ENCODE data around the gene SHISA2.

SHISA2 gene

DNA sequence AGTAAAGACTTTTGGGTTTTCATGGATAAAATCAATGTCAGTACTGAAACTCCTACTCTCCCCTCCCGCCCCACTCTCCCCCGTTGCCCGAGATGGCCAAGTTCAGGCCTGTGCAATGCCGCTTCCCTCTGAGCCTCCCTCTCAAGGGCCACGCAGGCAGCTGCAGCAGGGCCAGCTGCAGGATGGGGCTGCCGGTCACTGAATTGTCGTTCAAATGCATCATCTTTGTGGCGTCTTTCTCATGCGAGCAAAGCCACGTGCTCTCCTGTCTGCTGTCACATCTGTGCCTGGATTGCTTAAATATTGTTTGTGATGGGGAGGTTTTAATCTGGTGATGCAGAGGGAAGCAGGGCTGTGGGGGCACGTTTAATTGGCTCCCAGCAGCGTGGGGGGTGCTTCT, 26.6 kb downstream of the SHISA2 start:
- H3K36me3 ChIP-seq (ENCODE audit: control insufficient read depth, insufficient read depth, low read length) = no peaks in the 10 kb centered on the region
- no peak overlapping the region for H3K9ac ChIP-seq (ENCODE audit: low read depth, low read length)
- no peak overlapping the region for H3K4me3 ChIP-seq (ENCODE audit: low read depth, low read length)
- H3K4me1 ChIP-seq (ENCODE audit: control insufficient read depth, insufficient read depth, low read length) = peaks cover 3% of the 10 kb centered on the region
- H3K27me3 ChIP-seq (ENCODE audit: control insufficient read depth, insufficient read depth, low read length) = peaks cover 2% of the 10 kb centered on the region
- H3K9me3 ChIP-seq (ENCODE audit: control insufficient read depth, insufficient read depth, low read length) = no peaks in the 10 kb centered on the region

DNA sequence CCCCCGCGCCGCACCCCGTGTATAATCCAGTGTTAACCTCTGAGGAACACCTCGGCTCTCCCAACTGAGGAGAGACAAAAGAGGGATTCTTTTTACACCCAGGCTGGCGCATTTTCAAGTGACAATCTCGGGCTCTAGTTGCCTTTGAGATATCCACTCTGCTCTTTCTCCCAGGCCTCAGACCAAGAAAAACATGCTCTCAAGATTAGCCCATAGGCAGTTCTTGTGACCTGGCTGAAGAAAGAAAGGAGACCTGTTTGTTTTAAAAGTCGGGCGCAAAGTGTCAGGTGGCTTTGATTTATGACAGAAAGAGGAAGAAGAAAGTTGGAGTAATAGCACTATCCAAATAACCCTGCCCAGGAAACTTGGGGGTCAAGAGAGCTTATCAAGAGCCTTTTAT, 27.3 kb downstream of the SHISA2 start:
- Histone ChIP-seq H3K4me3 (ENCODE audit: low read depth, low read length) (no peak overlapping the region), H3K9ac (ENCODE audit: low read depth, low read length) (no peak overlapping the region), H3K9me3 (ENCODE audit: control insufficient read depth, insufficient read depth, low read length) (no peaks in the 10 kb centered on the region), H3K4me1 (ENCODE audit: control insufficient read depth, insufficient read depth, low read length) (peaks cover 3% of the 10 kb centered on the region), H3K36me3 (ENCODE audit: control insufficient read depth, insufficient read depth, low read length) (no peaks in the 10 kb centered on the region), H3K27me3 (ENCODE audit: control insufficient read depth, insufficient read depth, low read length) (peaks cover 2% of the 10 kb centered on the region)

DNA sequence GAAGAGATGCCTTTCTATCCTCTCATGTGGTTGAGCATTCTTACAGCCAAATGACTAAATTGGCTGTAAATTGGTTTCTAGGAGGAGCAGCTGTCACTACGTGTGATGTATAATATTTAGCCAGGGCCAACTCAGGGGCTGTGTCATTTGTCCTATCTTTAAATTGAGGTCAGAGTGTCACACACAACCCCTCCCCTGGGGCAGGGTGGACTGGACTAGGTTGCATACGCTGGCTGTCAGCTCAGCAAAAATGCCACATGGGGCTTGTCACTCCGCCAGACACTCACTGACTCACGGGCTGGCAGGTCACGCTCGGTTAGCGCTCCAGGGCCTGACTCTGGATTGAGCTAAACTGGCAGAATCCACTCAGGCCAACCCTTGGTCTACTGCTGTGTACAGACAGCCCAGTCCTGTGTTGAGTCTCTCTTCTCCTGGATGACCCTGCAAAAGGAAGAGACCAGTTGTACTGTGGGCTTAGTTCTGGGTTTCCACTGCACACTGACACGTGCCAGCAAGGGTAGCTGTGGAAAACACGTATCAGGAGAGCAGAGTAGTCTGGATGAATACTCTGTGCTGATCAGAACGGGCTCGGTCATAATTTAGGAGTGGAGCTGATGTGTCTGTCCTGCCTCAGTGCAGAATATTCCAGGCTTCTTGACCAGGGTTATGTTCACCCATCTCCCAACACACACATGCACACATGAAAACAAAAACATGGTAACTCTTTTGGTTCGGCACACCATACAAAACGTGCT, 29.1 kb downstream of the SHISA2 start:
- no peak overlapping the region for H3K9ac ChIP-seq (ENCODE audit: low read depth, low read length)
- H3K4me3 ChIP-seq (ENCODE audit: low read depth, low read length) = no peak overlapping the region
- no peaks in the 10 kb centered on the region for H3K36me3 ChIP-seq (ENCODE audit: control insufficient read depth, insufficient read depth, low read length)
- no peaks in the 10 kb centered on the region for H3K9me3 ChIP-seq (ENCODE audit: control insufficient read depth, insufficient read depth, low read length)
- peaks cover 2% of the 10 kb centered on the region for H3K27me3 ChIP-seq (ENCODE audit: control insufficient read depth, insufficient read depth, low read length)
- peaks cover 3% of the 10 kb centered on the region for H3K4me1 ChIP-seq (ENCODE audit: control insufficient read depth, insufficient read depth, low read length)

DNA sequence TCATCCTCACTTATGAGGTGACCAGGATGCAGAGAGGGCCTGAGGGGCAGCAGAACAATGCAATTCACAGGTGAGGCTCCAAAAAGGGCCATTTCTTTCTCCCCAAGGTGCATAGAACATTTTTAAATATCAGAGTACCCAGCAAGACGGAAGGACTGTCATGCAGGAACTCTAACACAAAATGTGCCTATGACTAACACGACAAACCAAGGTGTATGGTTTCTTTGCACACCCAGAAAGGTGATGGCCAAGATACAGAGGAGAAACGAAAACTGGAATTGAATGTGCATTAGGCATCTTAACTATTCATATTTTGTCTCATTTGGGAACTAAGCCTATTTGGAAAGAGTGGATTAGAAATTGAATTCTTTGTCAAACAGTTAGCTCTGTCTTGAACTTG, 29.9 kb downstream of the SHISA2 start:
- Histone ChIP-seq H3K4me3 (ENCODE audit: low read depth, low read length) (no peak overlapping the region), H3K4me1 (ENCODE audit: control insufficient read depth, insufficient read depth, low read length) (peaks cover 3% of the 10 kb centered on the region), H3K9ac (ENCODE audit: low read depth, low read length) (no peak overlapping the region), H3K27me3 (ENCODE audit: control insufficient read depth, insufficient read depth, low read length) (peaks cover 2% of the 10 kb centered on the region), H3K9me3 (ENCODE audit: control insufficient read depth, insufficient read depth, low read length) (no peaks in the 10 kb centered on the region), H3K36me3 (ENCODE audit: control insufficient read depth, insufficient read depth, low read length) (no peaks in the 10 kb centered on the region)

DNA sequence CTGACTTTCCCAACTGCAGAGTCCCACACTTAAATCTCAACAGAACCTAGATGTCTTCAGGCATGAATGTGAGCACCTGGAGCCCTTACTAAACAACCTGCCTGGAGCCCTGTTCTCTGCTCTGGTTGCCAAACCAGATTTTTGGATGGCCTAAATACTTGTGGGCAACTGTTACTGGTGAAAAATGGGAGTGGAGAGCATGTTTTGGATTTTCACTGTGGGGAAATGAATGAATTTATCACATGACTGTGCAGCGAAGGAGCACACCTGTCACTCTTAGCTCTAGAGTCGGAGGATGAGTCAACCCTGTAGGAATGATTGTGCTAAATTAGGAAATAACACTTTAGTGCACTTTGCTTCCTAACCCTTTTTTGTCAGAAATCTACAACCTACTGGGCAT, 30.3 kb downstream of the SHISA2 start:
- Histone ChIP-seq H3K9ac (ENCODE audit: low read depth, low read length) (no peak overlapping the region), H3K27me3 (ENCODE audit: control insufficient read depth, insufficient read depth, low read length) (peaks cover 2% of the 10 kb centered on the region)

DNA sequence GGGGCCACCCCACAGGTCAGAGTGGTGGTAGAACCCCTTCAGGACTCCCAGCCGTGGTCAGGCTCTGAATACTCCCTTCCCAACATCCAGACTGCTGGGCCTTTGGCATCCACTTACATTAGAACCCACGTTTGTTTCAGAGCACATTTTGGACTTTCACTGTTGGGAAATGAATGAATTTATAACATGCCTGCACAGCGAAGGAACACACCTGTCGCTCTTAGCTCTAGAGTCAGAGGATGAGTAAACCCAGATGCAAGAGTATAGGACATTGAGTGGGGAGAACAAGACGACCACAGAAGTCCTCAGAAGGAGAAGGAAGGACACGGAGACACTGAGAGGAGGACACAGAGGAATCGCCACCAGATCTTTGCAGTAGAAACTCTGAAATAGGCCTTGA, 30.9 kb downstream of the SHISA2 start:
- Histone ChIP-seq H3K27me3 (ENCODE audit: control insufficient read depth, insufficient read depth, low read length) (peaks cover 2% of the 10 kb centered on the region), H3K4me1 (ENCODE audit: control insufficient read depth, insufficient read depth, low read length) (peaks cover 3% of the 10 kb centered on the region), H3K9ac (ENCODE audit: low read depth, low read length) (no peak overlapping the region), H3K36me3 (ENCODE audit: control insufficient read depth, insufficient read depth, low read length) (no peaks in the 10 kb centered on the region), H3K4me3 (ENCODE audit: low read depth, low read length) (no peak overlapping the region), H3K9me3 (ENCODE audit: control insufficient read depth, insufficient read depth, low read length) (no peaks in the 10 kb centered on the region)

More for the DNA sequence above, 30.3 kb downstream of the SHISA2 start:
- no peak overlapping the region for H3K4me3 ChIP-seq (ENCODE audit: low read depth, low read length)
- H3K36me3 ChIP-seq (ENCODE audit: control insufficient read depth, insufficient read depth, low read length) = no peaks in the 10 kb centered on the region
- peaks cover 3% of the 10 kb centered on the region for H3K4me1 ChIP-seq (ENCODE audit: control insufficient read depth, insufficient read depth, low read length)
- no peaks in the 10 kb centered on the region for H3K9me3 ChIP-seq (ENCODE audit: control insufficient read depth, insufficient read depth, low read length)

DNA sequence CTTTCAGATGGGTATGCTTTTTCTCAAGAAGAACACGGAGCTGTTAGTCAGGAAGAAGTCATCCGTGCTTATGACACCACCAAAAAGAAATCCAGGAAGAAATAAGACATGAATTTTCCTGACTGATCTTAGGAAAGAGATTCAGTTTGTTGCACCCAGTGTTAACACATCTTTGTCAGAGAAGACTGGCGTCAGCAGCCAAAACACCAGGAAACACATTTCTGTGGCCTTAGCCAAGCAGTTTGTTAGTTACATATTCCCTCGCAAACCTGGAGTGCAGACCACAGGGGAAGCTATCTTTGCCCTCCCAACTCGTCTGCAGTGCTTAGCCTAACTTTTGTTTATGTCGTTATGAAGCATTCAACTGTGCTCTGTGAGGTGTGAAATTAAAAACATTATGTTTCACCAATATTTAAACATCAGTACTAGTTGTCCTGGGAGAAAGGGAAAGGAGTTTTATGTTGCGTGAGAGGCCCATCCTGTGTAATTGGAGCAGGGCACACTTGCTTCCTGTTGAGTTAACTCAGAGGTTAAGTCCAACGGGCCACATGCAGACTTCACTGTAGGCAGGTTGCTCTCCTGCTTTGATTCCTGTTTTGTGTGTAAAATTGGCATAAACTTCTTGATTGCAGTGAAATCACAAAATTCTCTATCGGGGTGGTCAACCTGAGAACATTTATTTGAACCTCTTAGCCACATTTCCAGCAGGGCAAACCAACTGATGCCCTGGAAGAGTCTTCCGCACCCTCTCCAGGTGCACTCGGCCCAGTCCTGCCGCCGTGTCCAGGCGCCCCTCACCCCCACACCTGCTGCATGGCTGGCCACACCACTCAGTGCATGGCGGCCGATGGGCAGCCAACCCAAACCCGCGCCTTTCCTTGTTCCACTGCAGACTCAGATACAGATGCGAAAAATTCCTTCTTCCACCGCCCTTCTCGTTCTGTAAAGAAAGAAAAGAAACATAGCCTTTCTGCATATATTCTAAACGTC, 31.6 kb downstream of the SHISA2 start:
- H3K4me1 ChIP-seq (ENCODE audit: control insufficient read depth, insufficient read depth, low read length) = peaks cover 3% of the 10 kb centered on the region
- no peak overlapping the region for H3K4me3 ChIP-seq (ENCODE audit: low read depth, low read length)
- H3K9ac ChIP-seq (ENCODE audit: low read depth, low read length) = no peak overlapping the region
- H3K27me3 ChIP-seq (ENCODE audit: control insufficient read depth, insufficient read depth, low read length) = peaks cover 2% of the 10 kb centered on the region
- no peaks in the 10 kb centered on the region for H3K9me3 ChIP-seq (ENCODE audit: control insufficient read depth, insufficient read depth, low read length)
- H3K36me3 ChIP-seq (ENCODE audit: control insufficient read depth, insufficient read depth, low read length) = no peaks in the 10 kb centered on the region

DNA sequence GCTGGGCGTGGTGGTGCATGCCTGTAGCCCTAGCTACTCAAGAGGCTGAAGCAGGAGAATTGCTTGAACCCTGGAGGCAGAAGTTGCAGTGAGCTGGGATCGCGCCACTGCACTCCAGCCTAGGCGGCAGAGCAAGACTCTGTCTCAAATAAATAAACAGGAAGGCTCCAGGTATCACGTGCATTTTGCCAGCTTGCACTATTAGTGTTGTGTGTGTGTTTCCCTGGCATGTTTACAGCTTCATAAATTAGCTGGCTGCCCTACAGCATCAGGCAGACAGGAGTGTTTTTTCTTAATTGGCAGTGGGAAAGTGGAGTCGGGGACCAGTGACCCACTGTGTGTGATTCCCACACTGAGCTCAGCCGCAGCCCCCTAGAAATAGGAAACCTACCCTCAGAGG, 32.6 kb downstream of the SHISA2 start:
- H3K36me3 ChIP-seq (ENCODE audit: control insufficient read depth, insufficient read depth, low read length) = no peaks in the 10 kb centered on the region
- no peaks in the 10 kb centered on the region for H3K4me1 ChIP-seq (ENCODE audit: control insufficient read depth, insufficient read depth, low read length)
- no peaks in the 10 kb centered on the region for H3K9me3 ChIP-seq (ENCODE audit: control insufficient read depth, insufficient read depth, low read length)
- peaks cover 2% of the 10 kb centered on the region for H3K27me3 ChIP-seq (ENCODE audit: control insufficient read depth, insufficient read depth, low read length)
- no peak overlapping the region for H3K4me3 ChIP-seq (ENCODE audit: low read depth, low read length)
- H3K9ac ChIP-seq (ENCODE audit: low read depth, low read length) = no peak overlapping the region

DNA sequence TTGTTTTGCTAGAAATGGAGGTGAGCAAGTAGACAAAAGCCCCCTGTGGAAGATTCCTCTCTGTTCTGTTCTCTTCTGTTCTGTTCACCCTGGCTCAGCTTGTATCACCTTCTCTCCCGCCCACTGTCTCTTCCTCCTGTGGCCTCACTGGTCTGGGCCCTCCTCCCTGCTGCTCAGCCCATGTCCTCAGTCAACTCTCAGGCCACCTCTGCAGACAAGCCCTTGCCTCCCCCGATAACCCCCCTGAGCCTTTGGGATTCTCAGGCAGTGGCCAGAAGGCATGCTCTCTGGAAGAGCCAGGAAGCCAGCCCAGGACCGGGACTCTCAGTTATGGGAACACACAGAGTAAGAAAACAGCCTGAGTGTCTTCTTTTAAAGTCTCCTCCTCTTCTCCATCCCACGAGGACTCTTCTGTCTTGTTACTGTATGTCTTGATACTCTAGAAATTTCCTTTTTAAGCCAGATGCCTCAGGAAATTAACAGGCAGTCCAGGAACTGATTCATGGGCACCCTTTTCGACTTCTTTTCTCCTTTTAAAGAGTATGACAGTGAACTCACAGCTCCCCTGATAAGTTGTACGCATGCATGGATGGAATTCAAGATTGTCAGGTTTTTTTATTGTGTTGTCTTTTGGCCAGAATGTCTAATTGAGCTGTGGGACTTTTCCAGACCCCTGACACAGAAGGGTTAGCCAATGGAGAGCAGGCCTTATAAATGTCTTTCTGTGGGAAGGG, 33.7 kb downstream of the SHISA2 start:
- Histone ChIP-seq H3K9ac (ENCODE audit: low read depth, low read length) (no peak overlapping the region), H3K27me3 (ENCODE audit: control insufficient read depth, insufficient read depth, low read length) (peaks cover 7% of the 10 kb centered on the region), H3K36me3 (ENCODE audit: control insufficient read depth, insufficient read depth, low read length) (no peaks in the 10 kb centered on the region), H3K4me1 (ENCODE audit: control insufficient read depth, insufficient read depth, low read length) (no peaks in the 10 kb centered on the region), H3K9me3 (ENCODE audit: control insufficient read depth, insufficient read depth, low read length) (no peaks in the 10 kb centered on the region), H3K4me3 (ENCODE audit: low read depth, low read length) (no peak overlapping the region)

DNA sequence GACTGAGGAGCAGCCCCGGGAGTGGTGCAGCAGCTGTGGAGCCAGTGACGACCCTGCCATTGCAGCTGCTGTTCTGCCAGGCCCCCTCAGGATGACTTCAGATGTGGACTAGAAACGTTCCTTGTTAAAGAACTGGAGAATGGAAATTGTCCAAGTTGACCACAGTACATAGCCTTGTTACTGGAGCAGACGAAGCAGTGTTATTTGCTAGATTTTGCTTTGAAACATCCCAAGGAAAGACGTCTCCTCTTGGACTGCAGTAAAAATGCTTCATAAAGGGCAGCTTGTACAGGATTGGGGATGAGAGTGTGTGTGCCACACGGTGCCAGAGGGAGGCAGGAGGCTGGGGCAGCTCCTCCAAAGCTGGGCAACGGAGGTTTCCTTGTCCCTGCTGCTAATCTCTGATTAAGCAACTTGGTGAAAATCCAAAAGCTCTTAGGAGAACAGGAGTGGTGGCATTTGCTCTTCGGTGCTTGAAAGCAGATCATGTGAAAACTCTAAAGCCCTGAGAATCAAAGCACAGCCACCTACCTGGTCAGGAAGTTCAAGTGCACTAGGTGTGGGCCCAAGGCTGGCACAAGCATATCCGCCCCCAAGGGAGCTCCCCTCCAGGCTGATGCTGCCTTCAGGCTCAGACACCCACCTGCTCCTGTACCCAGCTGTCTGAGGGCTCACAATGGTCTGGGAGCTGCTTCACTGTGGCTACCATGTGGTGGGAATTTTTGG, 34.5 kb downstream of the SHISA2 start:
- Histone ChIP-seq H3K36me3 (ENCODE audit: control insufficient read depth, insufficient read depth, low read length) (no peaks in the 10 kb centered on the region), H3K9me3 (ENCODE audit: control insufficient read depth, insufficient read depth, low read length) (no peaks in the 10 kb centered on the region), H3K4me3 (ENCODE audit: low read depth, low read length) (no peak overlapping the region), H3K27me3 (ENCODE audit: control insufficient read depth, insufficient read depth, low read length) (peaks cover 7% of the 10 kb centered on the region), H3K4me1 (ENCODE audit: control insufficient read depth, insufficient read depth, low read length) (no peaks in the 10 kb centered on the region), H3K9ac (ENCODE audit: low read depth, low read length) (no peak overlapping the region)

DNA sequence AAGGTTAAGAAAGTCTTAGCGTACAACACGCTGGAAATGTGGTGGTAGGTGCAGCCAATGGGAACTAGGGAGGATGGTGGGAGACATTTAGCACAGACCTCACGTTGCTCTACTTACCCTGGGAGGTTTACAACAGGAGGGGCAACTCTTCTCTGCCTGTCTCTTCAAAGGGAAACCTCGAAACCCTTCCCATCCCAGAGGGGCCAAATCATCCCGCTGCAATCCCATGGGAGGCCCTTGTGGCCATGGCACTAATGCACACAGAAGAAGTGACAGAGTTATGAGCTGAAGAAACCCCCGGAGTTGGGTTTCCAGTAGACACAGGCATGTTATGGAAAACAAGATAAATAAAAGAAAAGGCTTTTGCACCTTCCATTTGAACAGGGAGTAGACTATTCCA, 35.6 kb downstream of the SHISA2 start:
- H3K9ac ChIP-seq (ENCODE audit: low read depth, low read length) = no peak overlapping the region
- H3K4me1 ChIP-seq (ENCODE audit: control insufficient read depth, insufficient read depth, low read length) = peaks cover 2% of the 10 kb centered on the region

More for the DNA sequence above, 35.6 kb downstream of the SHISA2 start:
- H3K9me3 ChIP-seq (ENCODE audit: control insufficient read depth, insufficient read depth, low read length) = no peaks in the 10 kb centered on the region
- no peak overlapping the region for H3K4me3 ChIP-seq (ENCODE audit: low read depth, low read length)
- H3K27me3 ChIP-seq (ENCODE audit: control insufficient read depth, insufficient read depth, low read length) = peaks cover 9% of the 10 kb centered on the region
- no peaks in the 10 kb centered on the region for H3K36me3 ChIP-seq (ENCODE audit: control insufficient read depth, insufficient read depth, low read length)

Measured in iPS-15b (cell line).